Colon (tissue), 2 donors: ENCODE data around the gene SH2D7.

Source experiments
- FAIRE-seq: peaks from 2 replicates; lab custom pipeline; 2012; peaks lifted over from hg19 to GRCh38; lab: Jason Lieb, UNC
- donor health status: control.
- donor health status: control.

SH2D7 gene

GRCh38 chr15:78061963-78062427 is 30.4 kb upstream of the SH2D7 start:
- no peak for FAIRE-seq

- no peak for FAIRE-seq
Measured at GRCh38 chr15:78063217-78063616, 29.1 kb upstream of the SH2D7 start.

GRCh38 chr15:78063970-78064385 is 28.4 kb upstream of the SH2D7 start:
- FAIRE-seq = no peak

GRCh38 chr15:78064544-78064943 is 27.8 kb upstream of the SH2D7 start:
- no peak for FAIRE-seq

GRCh38 chr15:78065284-78065872 is 27.0 kb upstream of the SH2D7 start:
- FAIRE-seq = no peak

- FAIRE-seq = no peak
Measured at GRCh38 chr15:78065973-78066946, 26.1 kb upstream of the SH2D7 start.

GRCh38 chr15:78067328-78068228 is 24.8 kb upstream of the SH2D7 start:
- no peak for FAIRE-seq

GRCh38 chr15:78069052-78069414 is 23.3 kb upstream of the SH2D7 start:
- no peak for FAIRE-seq

GRCh38 chr15:78069462-78070029 is 22.8 kb upstream of the SH2D7 start:
- FAIRE-seq = no peak

- no peak for FAIRE-seq
Measured at GRCh38 chr15:78070049-78070700, 22.2 kb upstream of the SH2D7 start.

GRCh38 chr15:78071383-78071782 is 21.0 kb upstream of the SH2D7 start:
- FAIRE-seq = no peak

GRCh38 chr15:78072080-78072892 is 20.1 kb upstream of the SH2D7 start:
- FAIRE-seq = no peak

- no peak for FAIRE-seq
Measured at GRCh38 chr15:78073046-78073787, 19.1 kb upstream of the SH2D7 start.

- no peak for FAIRE-seq
Measured at GRCh38 chr15:78075490-78076230, 16.7 kb upstream of the SH2D7 start.

- no peak for FAIRE-seq
Measured at GRCh38 chr15:78076231-78077052, 15.9 kb upstream of the SH2D7 start.

GRCh38 chr15:78077053-78077870 is 15.1 kb upstream of the SH2D7 start, which contains the start of gene TBC1D2B:
TBC1D2B (minus strand) TSS chr15:78077711; CDS start chr15:78077652, 59 bp downstream.
- FAIRE-seq = no peak

- no peak for FAIRE-seq
Measured at GRCh38 chr15:78077871-78078210, 14.5 kb upstream of the SH2D7 start.
